C4-2B (cell line): ENCODE results near the gene PPIA.
"Not testable (repeated sequence)": the region's sequence is repeated elsewhere in the genome, so short reads cannot be mapped to it uniquely, and the experiment has no call there.

Experiments used
- H3K27ac ChIP-seq: fragments of 450-650 bp; 2 replicates; pipeline ENCODE4 v1.5.1; 2017
- ZFX ChIP-seq: fragments of 450-650 bp; IDR thresholded peaks from 2 replicates; pipeline ENCODE4 v1.6.1; 2017
- TF ChIP-seq, protein P1 (sequence below): fragments of 450-650 bp; conservative IDR thresholded peaks from 2 replicates; pipeline ENCODE4 v1.5.1; 2017; ENCODE audit warnings: mild to moderate bottlenecking

PPIA gene

DNA sequence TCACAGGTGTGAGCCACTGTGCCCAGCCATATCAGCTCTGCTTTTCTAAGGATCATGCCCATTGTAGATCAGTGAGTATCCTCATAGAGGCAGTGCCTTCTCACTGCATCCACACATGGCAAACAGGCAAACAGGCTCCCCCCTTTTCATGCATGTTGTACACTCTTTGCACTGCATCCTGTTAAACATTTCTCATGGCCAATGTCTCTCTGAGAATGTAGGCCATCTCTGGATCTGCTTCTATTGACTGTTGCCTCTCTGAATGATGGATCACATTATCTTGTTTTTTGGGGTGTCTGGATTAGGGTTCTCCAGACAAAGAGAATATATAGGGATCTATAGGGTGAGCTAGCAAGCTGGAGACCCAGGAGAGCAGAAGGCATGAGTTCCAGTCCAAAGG lies 13.1 kb upstream of the PPIA start:
- no peak overlapping the region for H3K27ac ChIP-seq
- TF ChIP-seq ZFX: no peak
- TF ChIP-seq, protein P1, sequence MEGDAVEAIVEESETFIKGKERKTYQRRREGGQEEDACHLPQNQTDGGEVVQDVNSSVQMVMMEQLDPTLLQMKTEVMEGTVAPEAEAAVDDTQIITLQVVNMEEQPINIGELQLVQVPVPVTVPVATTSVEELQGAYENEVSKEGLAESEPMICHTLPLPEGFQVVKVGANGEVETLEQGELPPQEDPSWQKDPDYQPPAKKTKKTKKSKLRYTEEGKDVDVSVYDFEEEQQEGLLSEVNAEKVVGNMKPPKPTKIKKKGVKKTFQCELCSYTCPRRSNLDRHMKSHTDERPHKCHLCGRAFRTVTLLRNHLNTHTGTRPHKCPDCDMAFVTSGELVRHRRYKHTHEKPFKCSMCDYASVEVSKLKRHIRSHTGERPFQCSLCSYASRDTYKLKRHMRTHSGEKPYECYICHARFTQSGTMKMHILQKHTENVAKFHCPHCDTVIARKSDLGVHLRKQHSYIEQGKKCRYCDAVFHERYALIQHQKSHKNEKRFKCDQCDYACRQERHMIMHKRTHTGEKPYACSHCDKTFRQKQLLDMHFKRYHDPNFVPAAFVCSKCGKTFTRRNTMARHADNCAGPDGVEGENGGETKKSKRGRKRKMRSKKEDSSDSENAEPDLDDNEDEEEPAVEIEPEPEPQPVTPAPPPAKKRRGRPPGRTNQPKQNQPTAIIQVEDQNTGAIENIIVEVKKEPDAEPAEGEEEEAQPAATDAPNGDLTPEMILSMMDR: no peak

GRCh38 chr7:44784364-44784763 lies 12.1 kb upstream of the PPIA start:
- H3K27ac ChIP-seq: no peak overlapping the region
- no peak for TF ChIP-seq ZFX
- TF ChIP-seq, protein P1: no peak

DNA sequence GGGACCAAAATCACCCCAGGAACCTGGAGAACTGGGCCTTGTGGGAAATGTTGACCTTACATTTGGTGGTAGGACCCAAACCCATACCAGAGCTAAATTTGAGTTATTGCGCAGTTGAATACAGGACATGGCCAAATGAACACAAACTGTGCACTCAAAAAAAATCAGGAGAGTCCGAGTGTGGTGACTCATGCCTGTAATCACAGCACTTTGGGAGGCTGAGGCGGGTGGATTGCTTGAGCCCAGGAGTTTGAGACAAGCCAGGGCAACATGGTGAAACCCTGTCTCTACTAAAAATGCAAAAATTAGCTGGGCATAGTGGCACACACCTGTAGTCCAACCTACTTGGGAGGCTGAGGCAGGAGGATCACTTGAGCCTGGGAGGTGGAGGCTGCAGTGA lies 11.3 kb upstream of the PPIA start:
- H3K27ac ChIP-seq: not testable (repeated sequence)

DNA sequence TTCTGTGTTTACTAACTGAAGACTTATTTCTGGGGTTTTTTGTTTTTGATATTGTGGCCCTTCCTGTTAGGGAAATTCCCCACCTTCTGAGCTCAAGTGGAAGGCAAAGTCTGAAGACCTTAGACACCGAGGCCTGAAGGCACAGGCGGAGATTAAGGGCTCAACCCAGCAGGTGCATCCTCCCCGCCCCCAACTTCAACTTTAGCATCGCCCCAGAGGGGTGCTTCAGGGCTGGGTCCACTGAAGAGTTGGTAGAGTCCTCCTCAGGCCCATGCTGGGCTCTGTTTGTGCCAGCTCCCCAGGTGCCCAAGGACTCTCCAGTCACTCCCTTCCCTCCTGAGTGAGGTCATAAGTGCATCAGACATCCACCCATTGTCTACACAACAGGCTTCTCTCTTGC lies 9.4 kb upstream of the PPIA start:
- TF ChIP-seq, protein P1: no peak
- TF ChIP-seq ZFX: no peak
- no peak overlapping the region for H3K27ac ChIP-seq

DNA sequence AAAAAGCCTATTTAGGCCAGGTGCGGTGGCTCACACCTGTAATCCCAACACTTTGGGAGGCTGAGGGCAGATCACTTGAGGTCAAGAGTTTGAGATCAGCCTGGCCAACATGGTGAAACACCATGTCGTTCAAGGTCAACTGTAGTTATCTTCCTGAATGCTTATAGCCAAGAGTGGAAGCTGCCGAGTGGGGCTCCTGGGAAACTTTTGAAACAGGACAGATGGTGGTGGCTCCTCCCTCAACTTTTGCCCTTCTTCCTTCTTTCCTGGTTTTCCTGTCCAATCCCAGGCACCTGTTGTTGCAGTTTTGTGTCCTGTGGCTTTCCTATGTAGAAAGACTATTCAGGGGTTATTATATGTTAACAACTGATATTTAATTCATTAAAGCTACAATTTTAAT lies 8.7 kb upstream of the PPIA start:
- H3K27ac ChIP-seq: no peak overlapping the region
- TF ChIP-seq, protein P1: no peak
- no peak for TF ChIP-seq ZFX

- TF ChIP-seq, protein P1: no peak
- no peak for TF ChIP-seq ZFX
- H3K27ac ChIP-seq: no peak overlapping the region
These were observed 6.5 kb upstream of the PPIA start for GRCh38 chr7:44789990-44790389.

DNA sequence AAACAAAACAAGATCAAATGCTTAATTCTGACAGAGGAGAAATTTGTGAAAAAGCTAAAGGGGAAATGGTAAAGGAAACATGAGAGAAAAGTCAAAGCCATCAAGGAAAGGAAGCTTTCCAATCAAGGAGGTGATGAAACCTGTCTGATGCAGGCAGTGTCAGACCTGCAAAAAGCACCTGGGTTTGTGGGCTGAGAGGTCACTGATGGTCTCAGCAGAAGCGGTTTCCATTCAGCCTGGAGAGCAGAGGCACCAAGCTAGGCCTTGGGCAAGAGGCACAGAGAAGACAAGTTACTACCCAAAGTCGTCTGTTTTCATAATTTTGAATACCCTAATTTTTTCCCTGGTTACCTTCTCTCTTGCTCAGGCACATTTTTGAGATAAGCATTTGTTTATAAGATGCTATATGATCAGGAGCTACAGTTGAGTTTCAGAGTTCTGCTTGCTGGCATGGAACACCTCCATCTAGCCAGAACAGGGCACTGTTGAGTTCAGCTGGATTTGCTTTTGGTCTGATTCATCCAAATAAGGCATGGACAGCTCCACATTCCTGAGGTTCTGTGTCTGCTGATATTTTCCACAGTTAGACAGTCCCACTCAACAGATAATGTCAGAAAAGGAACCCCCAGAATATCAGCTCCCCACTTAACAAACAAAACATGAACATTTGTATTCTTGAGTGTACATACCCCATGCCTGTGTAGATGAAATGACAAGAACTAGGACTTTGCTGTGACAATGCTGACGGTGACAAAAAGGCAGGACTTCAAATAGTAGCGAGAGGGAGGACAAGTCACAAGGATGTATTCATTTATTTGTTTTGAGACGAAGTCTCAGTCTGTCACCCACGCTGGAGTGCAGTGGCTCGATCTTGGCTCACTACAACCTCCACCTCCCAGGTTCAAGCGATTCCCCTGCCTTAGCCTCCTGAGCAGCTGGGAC lies 4.9 kb upstream of the PPIA start:
- no peak for TF ChIP-seq ZFX
- TF ChIP-seq, protein P1: no peak
- H3K27ac ChIP-seq: no peak overlapping the region

GRCh38 chr7:44793919-44794318 lies 2.6 kb upstream of the PPIA start:
- TF ChIP-seq ZFX: no peak
- TF ChIP-seq, protein P1: no peak
- no peak overlapping the region for H3K27ac ChIP-seq
